ENCODE measurements around the gene CGB2.

Gene CGB2

GRCh38 chr19:49031642-49032301 lies at the start of gene CGB2:
Gene CGB2, plus strand, starts transcription at chr19:49031890. Its CDS starts 206 bp downstream, at chr19:49032096.
- peak in 1 of 2 donors; percentile 30 for DNase-seq (ENCODE audit: low read depth in 2 of 2, low spot score in 1 of 2)

DNA sequence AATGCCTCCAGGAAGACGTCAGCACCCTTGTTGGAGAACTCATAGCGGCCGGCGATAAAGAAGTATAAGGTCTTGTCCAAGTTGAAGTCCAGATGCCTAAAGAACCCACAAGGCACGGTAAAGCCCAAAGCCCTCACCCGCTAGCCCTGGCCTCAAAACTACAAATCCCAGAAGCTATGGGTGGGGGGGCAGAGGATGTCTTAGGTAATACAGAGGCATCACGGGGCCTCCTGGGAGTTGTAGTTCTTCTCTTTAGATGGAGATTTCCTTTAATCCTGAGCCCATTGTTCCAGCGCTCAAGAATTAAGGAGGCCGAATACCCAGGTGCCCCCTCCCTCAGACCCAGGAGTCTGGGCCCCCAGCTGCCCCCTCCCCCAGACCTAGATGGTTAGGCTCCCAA lies 49.4 kb upstream of the CGB2 start:
- no peak for DNase-seq (ENCODE audit: low read depth in 2 of 2, low spot score in 1 of 2)

DNA sequence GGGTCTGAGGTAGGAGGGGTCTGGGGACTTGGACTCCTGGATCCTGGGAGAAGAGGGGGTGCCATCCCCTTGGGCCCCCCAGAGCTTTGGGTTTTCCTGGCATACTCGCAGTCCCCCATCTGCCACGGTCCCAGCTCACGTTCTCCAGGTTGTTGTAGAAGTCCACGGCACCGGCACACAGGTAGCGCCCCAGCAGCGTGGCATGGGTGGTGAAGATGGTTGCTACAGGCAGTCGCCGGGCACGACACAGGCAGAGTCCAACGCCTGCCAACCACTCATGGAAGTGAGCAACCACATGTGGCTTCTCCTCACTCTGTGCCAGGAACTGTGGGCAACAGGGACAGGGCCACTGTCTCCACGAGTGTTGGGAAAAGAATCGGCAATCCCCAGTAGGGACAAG lies 46.0 kb upstream of the CGB2 start:
- no peak for DNase-seq (ENCODE audit: low read depth in 2 of 2, low spot score in 1 of 2)

DNA sequence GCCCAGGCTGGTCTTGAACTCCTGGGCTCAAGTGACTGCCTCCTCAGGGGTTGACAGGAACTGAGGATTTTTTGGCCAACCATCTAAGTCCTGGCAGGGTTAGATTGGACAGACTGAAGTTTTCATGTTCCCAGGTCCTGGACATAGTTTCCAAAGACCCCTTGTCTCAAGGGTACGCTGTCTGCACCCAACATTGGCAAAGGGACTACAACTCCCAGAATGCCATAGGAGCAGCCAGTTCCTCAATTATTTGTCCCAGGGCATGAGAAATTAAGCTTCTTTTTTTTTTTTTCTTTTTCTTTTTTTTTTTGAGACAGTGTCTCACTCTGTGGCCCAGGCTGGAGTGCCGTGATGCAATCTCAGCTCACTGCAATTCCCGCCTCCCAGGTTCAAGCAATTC lies 45.5 kb upstream of the CGB2 start:
- DNase-seq (ENCODE audit: low read depth in 2 of 2, low spot score in 1 of 2) = no peak

GRCh38 chr19:48987323-48987722 lies 44.4 kb upstream of the CGB2 start:
- DNase-seq (ENCODE audit: low read depth in 2 of 2, low spot score in 1 of 2) = no peak

- DNase-seq (ENCODE audit: low read depth in 2 of 2, low spot score in 1 of 2) = no peak
Observed at GRCh38 chr19:48988286-48988685, 43.4 kb upstream of the CGB2 start.

DNA sequence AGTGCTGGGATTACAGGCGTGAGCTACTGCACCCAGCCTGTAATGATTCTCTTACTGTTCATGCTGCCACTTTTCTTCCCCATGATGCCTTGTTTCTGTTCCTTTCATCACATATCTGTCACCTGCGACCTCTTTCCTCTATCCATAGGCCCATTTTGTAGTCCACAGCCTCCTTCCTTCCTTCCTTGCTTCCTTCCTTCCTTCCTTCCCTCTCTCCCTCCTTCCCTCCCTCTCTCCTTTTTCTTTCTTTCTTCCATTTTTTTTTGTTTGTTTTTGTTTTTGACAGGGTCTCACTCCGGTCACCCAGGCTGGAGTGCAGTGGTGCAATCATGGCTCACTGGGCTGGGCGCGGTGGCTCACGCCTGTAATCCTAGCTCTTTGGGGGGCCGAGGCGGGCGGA lies 42.8 kb upstream of the CGB2 start:
- DNase-seq (ENCODE audit: low read depth in 2 of 2, low spot score in 1 of 2) = no peak

- no peak for DNase-seq (ENCODE audit: low read depth in 2 of 2, low spot score in 1 of 2)
Observed at GRCh38 chr19:48989701-48990291, 41.9 kb upstream of the CGB2 start.

DNA sequence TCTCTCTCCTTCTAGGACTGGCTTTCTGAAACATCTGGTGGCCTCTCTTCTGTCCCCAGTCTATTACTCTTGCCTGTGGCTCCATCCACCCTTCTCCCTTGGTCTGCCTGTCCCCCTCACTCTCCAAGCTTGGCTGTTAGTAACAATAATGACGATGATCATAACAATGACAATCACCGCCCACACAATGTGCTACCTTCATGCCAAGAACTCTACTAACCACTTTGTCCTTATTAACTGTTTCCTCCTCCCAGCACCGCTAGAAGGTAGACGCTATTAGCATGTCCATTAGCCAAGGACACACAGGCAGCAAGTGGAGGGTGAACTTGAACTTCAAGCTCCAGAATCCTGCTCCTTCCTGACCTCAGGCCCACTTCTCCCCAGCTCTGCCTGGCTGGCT lies 41.3 kb upstream of the CGB2 start:
- DNase-seq (ENCODE audit: low read depth in 2 of 2, low spot score in 1 of 2) = no peak

DNA sequence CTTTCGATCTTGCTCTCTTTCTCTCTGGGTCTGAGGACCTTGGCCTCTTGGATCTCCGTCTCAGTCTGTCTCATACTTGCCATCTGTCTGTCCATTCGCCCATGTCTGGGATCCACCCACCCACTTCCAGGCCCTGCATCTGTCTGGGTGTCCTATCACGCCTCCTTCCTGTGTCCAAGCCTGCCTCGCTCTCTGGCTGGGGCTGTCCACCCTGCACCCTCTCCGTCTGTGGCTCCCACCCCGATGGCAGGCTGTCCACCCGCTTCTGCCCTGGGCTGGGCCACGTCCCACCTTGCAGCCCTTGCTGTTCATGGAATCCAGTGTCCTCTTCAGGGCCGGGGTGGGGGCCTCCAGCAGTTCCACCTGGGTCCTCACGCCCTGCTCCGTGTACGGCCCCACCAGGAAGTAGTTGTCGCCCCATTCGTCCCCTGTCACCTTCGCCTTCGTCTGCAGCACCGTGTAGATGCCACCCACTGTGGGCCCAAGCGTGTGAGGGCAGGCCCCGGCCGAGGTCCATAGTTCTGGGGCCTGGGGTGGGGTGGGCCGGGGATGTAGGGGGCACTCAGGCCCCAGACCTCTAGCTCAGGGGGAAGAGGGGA lies 40.6 kb upstream of the CGB2 start:
- no peak for DNase-seq (ENCODE audit: low read depth in 2 of 2, low spot score in 1 of 2)

DNA sequence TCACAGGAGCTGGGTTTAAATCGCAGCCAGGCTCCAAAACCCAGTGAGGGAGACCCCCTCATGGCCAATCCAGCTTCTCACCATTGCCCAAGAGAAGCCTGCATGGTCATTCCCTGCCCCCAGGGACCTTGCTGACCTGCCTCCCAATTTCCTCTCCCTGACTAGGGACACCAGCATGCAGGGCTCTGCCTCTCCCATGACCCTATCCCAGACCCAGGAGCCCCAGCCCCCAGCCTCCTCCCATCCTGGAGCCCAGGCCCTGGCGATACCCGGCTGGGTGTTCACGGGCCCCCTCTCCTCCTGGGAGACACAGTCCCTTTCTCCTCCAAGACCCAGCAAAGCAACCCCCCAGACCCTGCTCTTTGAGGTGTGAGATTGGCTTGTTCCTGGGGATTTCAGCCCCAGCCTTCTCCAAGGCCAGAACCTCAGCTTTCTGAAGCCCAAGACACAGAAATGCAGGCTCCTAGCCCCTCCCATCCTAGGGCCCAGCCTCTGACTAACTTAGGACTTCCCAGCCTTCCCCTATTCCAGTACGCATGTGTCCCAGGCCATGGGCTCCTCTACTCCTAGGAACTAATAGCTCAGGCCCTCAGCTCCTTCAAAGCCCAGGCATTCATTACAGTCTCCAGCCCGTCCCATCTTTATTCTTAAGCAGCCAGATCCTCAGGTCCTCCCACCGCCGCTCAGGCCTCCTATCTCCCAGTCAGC lies 39.7 kb upstream of the CGB2 start:
- DNase-seq (ENCODE audit: low read depth in 2 of 2, low spot score in 1 of 2) = no peak

- DNase-seq (ENCODE audit: low read depth in 2 of 2, low spot score in 1 of 2) = no peak
Observed at GRCh38 chr19:48992581-48993174, 39.0 kb upstream of the CGB2 start.

DNA sequence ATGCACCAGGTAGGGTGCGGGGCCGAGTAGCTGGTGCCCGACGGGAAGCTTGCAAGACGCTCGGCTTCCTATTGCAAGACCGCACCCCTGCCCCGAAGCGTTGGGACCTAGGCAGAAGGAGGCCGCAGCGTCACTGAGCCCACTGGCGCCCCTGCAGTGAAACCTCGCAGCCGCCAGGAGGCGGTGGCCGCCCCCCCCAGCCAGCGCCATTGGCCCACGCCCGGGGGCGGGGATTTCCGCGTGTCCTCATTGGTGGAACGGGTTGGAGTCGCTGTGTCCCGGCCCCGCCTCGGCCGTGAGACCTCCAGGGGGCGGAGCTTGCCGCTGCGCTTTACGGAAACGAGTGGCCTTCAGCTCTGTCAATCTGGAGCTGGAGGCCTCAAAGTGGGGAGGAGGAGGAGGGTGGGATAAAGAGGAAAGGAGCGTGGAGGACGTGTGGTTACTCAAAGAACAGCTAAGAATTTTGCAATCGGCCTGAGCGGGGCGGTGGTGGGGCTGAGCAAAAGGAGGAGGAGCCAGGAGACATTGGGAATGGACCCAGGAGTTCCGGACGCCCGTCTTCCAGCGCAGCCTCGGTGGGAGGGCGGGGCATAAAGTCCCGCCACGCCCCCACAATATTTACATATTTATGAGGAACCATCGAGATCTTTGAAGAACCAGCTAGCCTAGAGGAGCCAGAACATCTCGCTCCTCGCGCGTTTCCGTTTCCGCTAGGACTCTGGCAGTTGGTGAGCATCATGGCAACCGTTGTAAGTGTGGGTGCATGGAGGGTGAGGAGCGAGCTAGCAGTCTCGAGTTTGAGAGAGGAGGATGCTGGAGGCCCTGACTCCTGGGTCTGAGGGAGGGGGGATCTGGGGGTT lies 38.3 kb upstream of the CGB2 start, which contains the start of the genes GYS1 and RUVBL2:
Gene GYS1 (minus strand): TSS at position 135 of the 860 bp plus-strand sequence. CDS start 197 bp downstream, outside the sequence.
Gene RUVBL2 (plus strand): TSS at position 713 of the 860 bp plus-strand sequence. CDS start 25 bp downstream, at position 738.
- peak; percentile 97 to 99 for DNase-seq (ENCODE audit: low read depth in 2 of 2, low spot score in 1 of 2)

DNA sequence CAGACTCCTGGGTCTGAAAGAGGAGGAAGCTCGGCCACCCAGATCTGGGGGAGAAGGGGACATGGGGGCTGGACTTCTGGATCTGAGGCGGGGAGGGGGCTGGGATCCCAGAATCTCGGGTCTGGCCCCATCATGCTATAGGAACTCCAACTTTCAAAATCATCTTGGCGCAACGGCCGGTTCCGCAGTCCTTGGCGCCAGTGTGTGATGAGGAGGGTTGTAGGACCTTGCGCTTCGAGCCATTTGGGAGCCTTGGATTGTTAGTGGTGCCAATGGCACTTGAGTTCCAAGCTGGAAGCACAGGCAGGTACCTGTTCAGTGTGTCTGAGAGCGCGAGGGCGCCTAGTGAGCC lies 37.7 kb upstream of the CGB2 start:
- no peak for DNase-seq (ENCODE audit: low read depth in 2 of 2, low spot score in 1 of 2)

GRCh38 chr19:48997972-48998371 lies 33.7 kb upstream of the CGB2 start:
- no peak for DNase-seq (ENCODE audit: low read depth in 2 of 2, low spot score in 1 of 2)

- peak in 1 of 2 donors; percentile 22 for DNase-seq (ENCODE audit: low read depth in 2 of 2, low spot score in 1 of 2)
Observed at GRCh38 chr19:48999481-49000325, 32.0 kb upstream of the CGB2 start.

- DNase-seq (ENCODE audit: low read depth in 2 of 2, low spot score in 1 of 2) = no peak
Observed at GRCh38 chr19:49004133-49004532, 27.6 kb upstream of the CGB2 start.

DNA sequence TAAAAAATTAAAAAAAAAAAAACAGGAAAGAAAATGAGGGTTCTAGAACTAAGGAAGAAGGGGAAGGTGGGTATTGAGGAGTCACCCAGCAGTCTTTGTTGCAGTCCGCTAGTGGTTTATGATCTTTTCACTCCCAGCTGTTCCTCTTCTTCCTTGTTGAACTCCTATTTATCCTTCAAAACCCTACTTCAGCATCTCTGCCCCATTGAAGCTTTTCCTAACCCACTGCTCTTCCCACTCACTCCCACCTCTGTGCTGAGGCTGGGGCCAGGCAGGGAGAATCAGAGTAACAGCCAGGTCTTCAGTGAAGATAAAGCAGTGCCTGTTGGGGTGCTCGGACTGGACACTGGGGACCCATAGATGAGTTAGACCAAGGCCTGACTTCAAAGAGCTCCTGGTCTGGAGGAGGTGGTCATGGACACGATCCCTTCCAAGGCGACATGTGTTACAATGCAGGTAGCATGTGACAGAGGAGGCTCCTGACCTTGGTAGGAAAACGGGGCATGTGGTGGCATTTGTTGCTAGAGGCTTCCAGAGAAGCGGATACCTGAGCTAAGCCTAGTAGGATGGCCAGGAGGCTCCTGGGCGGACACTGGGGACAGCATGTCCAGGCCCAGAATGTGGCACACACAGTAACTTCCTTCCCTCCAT lies 26.6 kb upstream of the CGB2 start:
- no peak for DNase-seq (ENCODE audit: low read depth in 2 of 2, low spot score in 1 of 2)

DNA sequence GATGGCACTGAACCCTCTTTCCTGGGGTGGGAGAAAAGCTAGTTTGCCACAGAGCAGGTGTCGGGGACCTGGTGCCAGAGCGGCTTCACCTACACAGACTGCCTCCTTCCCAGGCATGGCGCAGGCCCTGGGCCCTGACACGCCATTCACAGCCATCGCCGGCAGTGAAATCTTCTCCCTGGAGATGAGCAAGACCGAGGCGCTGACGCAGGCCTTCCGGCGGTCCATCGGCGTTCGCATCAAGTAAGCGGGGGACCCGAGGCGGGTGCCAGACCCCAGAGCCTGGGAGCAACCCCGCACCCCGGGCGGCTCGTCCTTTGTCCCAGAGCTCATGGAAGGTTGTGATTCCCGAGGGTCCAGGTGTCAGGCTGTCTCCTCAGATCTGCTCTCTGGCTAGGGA lies 24.8 kb upstream of the CGB2 start:
- no peak for DNase-seq (ENCODE audit: low read depth in 2 of 2, low spot score in 1 of 2)
